ENCODE measurements around the gene CKLF.
A peak's percentile ranks its signal among the peaks of the same experiment; 100 is the strongest.
"Not testable (repeated sequence)": the region's sequence is repeated elsewhere in the genome, so short reads cannot be mapped to it uniquely, and the experiment has no call there.

CKLF gene

GRCh38 chr16:66568355-66568754 lies 16.0 kb downstream of the CKLF start:
- DNase-seq (ENCODE audit: low read depth): no peak

GRCh38 chr16:66569131-66569530 lies 16.8 kb downstream of the CKLF start:
- DNase-seq (ENCODE audit: low read depth): no peak

DNA sequence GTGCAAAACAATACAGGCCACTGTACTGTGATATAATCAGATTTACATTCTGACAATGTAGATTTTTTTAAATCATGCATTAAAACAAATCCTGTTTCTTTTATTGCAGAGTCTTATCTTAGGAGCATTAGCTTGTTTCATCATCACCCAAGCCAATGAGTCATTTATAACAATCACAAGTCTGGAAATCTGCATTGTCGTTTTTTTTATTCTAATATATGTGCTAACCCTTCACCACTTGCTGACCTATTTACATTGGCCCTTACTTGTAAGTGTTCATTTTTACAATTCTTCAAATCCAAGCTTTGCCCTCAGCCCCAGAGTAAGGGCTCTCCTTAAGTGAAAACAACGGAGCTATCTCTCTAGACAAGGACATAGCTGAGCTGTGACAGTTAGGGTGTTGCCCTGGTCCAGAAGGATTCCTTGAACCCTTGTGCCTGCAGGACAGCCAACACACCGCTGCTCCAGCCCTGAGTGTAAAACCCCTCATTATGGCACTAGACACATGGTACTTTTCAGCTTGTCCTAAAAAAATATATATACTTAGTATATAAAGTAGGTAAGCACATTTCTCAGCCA lies 17.5 kb downstream of the CKLF start:
- DNase-seq (ENCODE audit: low read depth): no peak

- no peak for DNase-seq (ENCODE audit: low read depth)
These were observed 20.0 kb downstream of the CKLF start for GRCh38 chr16:66572356-66572755.

GRCh38 chr16:66574081-66574480 lies 21.7 kb downstream of the CKLF start:
- no peak for DNase-seq (ENCODE audit: low read depth)

DNA sequence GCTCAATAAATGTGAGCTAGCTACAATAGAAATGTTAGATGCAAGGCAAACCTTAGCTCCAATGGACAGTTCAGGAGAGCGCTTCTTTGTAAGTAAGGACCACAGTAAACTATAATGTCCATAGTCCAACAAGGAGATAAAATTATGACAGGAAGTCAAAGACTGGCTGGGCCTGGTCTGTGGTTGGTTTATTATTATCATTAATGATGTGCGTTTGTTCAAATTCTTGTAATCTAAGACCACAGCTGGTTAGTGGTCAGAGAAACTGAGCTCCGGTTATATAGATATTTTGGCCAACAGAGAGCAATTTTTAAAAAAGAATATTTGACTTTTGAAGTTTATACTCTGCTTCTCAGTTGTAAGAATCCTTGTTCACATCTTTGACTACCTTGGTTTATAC lies 22.2 kb downstream of the CKLF start:
- DNase-seq (ENCODE audit: low read depth): no peak

GRCh38 chr16:66575060-66575459 lies 22.7 kb downstream of the CKLF start:
- DNase-seq (ENCODE audit: low read depth): no peak

GRCh38 chr16:66576296-66576695 lies 23.9 kb downstream of the CKLF start:
- DNase-seq (ENCODE audit: low read depth): no peak

GRCh38 chr16:66578651-66579531 lies 26.5 kb downstream of the CKLF start, which contains the start of gene CMTM2:
TSS of gene CMTM2 (plus strand) at chr16:66579463. CDS start at chr16:66579608, 145 bp downstream.
- DNase-seq (ENCODE audit: low read depth): peak; percentile 10

DNA sequence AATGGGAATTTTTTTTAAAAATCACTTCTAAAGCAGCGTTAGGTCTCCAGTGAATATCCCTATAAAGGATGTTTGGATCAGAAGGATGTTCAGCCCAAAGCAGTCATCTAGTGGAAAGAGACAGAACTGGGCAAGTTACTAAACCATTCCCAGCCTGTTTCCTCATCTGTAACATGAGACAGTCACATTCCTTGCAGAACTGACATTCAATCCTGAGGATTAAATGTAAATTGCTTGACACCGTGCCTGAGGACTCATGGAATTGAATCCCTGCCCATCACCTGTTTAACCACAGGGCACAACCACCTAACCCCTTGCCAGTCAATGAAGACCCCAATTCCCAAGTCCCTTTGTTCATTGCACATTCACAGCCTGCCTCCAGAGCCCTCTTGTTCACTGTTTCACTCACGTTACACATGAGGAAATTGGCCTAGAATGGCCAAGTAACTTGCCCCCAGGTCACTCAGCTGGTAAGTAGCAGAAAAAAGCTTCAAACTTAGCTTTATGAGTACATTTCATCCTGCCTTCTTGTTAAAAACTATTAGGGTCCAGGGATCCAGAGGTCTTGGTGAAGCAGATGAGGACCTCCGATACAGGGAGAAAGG lies 28.3 kb downstream of the CKLF start:
- DNase-seq (ENCODE audit: low read depth): no peak

DNA sequence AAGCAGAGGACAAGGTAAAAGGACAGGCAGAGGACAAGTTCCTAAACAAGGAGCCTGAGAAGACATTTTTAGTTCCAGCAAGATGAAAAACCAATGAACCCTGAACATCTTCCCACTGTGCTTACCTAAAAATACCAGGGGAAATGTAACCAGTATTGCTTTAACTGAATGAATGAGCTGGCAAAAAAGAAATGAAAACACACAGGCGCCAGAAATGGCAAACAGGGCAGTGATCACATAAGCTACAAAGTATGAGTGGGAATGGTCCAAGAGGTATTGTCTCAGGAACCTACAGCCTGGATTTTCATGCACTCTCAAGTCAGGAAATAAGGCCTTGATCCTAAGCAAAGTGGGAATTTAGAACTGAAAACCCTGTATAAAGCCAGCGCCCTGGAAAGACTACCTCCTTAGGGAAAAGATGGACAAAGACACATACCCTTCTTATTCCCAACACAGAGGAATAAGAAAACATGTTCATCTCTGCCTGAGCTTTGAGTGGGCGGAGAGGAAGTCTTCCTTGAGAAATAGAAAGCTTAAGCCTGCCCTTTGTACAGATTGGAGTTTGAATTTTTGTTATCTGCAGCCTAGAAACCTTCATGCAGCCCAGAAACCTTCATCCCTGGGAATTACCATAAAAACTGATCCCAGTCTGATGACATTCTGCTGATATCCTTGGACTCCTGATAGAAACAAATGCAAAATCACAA lies 29.0 kb downstream of the CKLF start:
- no peak for DNase-seq (ENCODE audit: low read depth)

DNA sequence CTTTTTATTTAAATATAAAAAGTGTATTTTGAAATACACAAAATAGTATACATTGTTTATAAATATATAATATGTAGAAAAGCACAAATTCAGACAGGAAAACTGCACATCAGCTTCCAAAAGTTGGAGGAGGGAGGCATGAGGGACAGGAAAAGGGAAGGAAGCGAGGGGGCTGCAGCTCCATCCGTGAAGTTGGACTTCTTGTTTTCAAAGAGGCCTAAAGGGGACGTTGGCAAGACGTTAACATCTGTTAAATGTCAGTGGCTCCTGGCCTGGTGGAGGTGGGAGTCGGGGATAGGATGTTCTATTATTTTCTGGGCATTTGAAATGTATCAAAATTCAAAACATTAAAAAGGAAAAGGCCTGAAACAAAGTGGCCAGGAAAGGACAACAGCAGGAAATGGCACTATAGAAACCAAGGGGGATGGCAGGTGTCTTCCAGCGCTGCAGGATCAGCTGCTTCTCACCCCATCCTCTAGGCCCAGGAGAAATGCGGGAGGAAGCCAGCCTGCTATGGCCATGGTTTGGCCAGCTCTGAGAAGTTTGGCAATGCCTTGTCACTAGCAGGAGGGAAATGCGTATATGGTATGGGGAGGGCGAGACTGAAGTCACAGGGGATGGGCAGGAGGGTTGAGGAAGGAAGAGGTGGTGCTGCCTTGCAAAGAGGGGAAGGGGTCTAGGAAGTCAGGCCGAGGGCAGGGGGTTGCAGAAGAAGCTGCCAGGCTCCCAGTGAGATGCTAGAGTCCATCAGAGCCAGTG lies 33.3 kb downstream of the CKLF start:
- DNase-seq (ENCODE audit: low read depth): no peak

- DNase-seq (ENCODE audit: low read depth): no peak
These were observed 35.7 kb downstream of the CKLF start for GRCh38 chr16:66587881-66588600.

DNA sequence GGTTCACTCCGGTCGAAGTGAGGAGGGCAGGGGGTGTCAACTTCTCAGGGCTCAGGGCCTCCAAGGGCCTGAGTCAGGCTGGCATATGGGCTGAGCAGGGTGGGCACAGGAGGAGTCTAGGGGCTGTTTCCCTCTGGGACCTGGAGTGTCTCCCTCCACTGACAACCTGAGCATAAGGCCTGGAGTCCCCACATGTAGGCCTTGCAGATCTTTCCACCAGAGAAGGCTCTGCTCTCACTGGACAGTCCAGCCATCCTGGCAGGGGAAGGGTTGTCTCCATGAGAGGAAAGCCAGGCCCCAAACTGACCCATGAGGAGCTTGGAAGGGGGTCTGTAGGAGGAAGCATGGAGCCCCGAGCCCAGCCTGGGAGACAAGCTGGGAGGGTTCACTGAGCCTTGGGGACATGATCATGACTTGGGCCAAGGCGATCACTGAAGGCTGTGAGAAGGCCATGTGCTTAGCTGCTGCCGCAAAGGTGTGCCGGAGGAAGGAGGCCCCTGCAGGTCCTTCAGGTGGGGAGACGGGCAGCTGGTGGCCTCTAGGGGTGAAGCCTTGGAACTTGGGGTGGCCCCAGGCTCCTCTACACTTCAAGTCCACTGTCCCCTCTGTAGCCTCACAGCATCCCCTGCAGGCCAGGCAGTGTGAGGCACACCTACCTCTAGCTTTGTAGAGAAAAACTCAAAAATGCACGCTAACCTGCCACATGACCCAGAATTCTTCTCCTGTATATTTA lies 36.8 kb downstream of the CKLF start:
- DNase-seq (ENCODE audit: low read depth): peak; percentile 34

- DNase-seq (ENCODE audit: low read depth): no peak
These were observed 37.9 kb downstream of the CKLF start for GRCh38 chr16:66590322-66590721.

GRCh38 chr16:66591018-66591417 lies 38.6 kb downstream of the CKLF start:
- no peak for DNase-seq (ENCODE audit: low read depth)

DNA sequence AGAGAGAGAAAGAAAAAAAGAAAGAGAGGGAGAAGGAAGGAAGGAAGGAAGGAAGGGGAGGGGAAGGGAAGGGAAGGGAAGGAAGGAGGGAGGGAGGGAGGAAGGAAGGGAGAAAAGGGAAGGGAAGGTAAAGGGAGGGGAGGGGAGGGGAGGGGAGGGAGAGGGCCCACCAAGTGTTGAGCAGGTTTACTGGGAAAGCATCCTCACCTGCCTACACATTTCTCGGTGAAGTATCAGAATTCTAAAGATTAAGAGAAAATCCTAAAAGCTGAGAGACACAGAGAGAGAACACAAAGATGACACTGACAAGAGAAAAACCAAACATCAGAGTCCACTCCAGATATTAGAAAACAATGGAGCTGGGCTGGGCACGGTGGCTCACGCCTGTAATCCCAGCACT lies 39.9 kb downstream of the CKLF start:
- no peak for DNase-seq (ENCODE audit: low read depth)

DNA sequence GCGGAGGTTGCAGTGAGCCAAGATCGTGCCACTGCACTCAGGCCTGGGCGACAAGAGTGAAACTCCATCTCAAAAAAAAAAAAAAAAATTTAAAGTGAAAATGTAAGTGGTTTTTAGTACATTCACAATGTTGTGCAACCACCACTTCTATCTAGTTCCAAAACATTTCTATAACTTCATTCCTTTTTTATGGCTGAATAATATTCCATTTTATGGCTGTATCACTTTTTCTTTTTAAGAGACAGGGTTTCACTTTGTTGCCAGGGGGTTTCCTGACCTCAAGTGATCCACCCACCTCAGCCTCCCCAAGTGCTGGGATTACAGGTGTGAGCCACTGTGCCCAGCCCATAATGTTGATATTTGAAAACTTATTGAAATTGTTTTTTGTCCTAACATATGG lies 40.4 kb downstream of the CKLF start:
- DNase-seq (ENCODE audit: low read depth): no peak

- no peak for DNase-seq (ENCODE audit: low read depth)
These were observed 42.4 kb downstream of the CKLF start for GRCh38 chr16:66594739-66595138.

DNA sequence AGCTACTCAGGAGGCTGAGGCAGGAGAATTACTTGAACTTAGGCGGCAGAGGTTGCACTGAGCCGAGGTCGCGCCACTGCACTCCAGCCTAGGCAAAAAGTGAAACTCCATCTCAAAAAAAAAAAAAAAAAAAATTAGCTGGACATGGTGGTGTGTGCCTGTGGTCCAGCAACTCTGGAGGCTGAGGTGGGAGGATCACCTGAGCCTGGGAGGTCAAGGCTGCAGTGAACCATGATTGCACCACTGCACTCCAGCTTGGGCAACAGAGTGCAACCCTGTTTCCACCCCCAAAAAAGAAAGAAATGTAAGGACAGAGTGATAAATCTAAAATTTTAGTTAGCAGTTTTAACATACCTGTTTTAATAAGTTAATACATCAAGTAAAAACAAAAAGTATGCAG lies 44.2 kb downstream of the CKLF start:
- DNase-seq (ENCODE audit: low read depth): not testable (repeated sequence)

Measured in stimulated activated CD8-positive, alpha-beta memory T cell treated with anti-CD3 and anti-CD28 coated beads, Interleukin-4, amount 100 ng/mL, for 24 hours (primary cell).